ENCODE results near the gene TRPT1. TPM values are rescaled to one million over a fixed set of nuclear protein-coding genes. Genes with fewer than 3 reads are reported as not detected.

The TRPT1 gene
- total RNA-seq, 1 experiment from 2014 or later: 58.8 TPM

GRCh38 chr11:64178951-64179639, 46.9 kb downstream of the TRPT1 start:
- POLR2A ChIA-PET: no interaction called here
- TF ChIP-seq ZNF423 (CRISPR knock-in tag; IDR thresholded peaks at IDR 0.05) (no peak), ETV6 (CRISPR knock-in tag; IDR thresholded peaks at IDR 0.05) (no peak), E2F5 (CRISPR knock-in tag; IDR thresholded peaks at IDR 0.05) (no peak), CBFB (CRISPR knock-in tag; IDR thresholded peaks at IDR 0.05; ENCODE audit: low read depth) (no peak), ZBTB43 (CRISPR knock-in tag; IDR thresholded peaks at IDR 0.05) (no peak), MLX (CRISPR knock-in tag; IDR thresholded peaks at IDR 0.05) (no peak), NR1H2 (CRISPR knock-in tag; IDR thresholded peaks at IDR 0.05) (no peak), ATF3 (CRISPR knock-in tag; conservative IDR thresholded peaks at IDR 0.05) (no peak), SMAD4 (CRISPR knock-in tag; IDR thresholded peaks at IDR 0.05) (no peak), TP53 (CRISPR knock-in tag; IDR thresholded peaks at IDR 0.05) (no peak), PRRX2 (CRISPR knock-in tag; IDR thresholded peaks at IDR 0.05) (no peak), USF1 (CRISPR knock-in tag; IDR thresholded peaks at IDR 0.05) (no peak), E2F4 (CRISPR knock-in tag; IDR thresholded peaks at IDR 0.05; ENCODE audit: borderline replicate concordance, low read depth) (no peak), PREB (CRISPR knock-in tag; IDR thresholded peaks at IDR 0.05; ENCODE audit: borderline replicate concordance) (no peak), NFE2L1 (CRISPR knock-in tag; IDR thresholded peaks at IDR 0.05) (no peak)
- Mint-ChIP-seq H3K36me3 (peaks cover 24% of the 10 kb centered on the region), H3K4me1 (peaks cover 31% of the 10 kb centered on the region), H3K27me3 (ENCODE audit: low read depth) (peaks cover 3% of the 10 kb centered on the region), H3K4me3 (no peak overlapping the region), H3K9me3 (peaks cover 3% of the 10 kb centered on the region), H3K27ac (no peak overlapping the region)
- DNase-seq (ENCODE audit: low spot score): no peak
- CTCF ChIA-PET: interaction anchor here (1.0 kb wide), 1 partner anchor 30 kb away, joined by 3 read pairs; no protein-coding TSS in a partner anchor
- ATAC-seq: no peak

- ChIA-PET POLR2A (no interaction called here), CTCF (no interaction called here)
- Mint-ChIP-seq H3K27me3 (ENCODE audit: low read depth) (peaks cover 9% of the 10 kb centered on the region), H3K9me3 (peaks cover 10% of the 10 kb centered on the region), H3K4me1 (peaks cover 22% of the 10 kb centered on the region), H3K4me3 (no peak overlapping the region), H3K36me3 (peaks cover 32% of the 10 kb centered on the region), H3K27ac (no peak overlapping the region)
- TF ChIP-seq PRDM15 (CRISPR knock-in tag; IDR thresholded peaks at IDR 0.05) (no peak), RORB (CRISPR knock-in tag; IDR thresholded peaks at IDR 0.05) (no peak), ETV6 (CRISPR knock-in tag; IDR thresholded peaks at IDR 0.05) (no peak), USF2 (CRISPR knock-in tag; IDR thresholded peaks at IDR 0.05) (no peak), ATF3 (CRISPR knock-in tag; conservative IDR thresholded peaks at IDR 0.05) (no peak), FOXK1 (CRISPR knock-in tag; IDR thresholded peaks at IDR 0.05) (no peak), ATF6 (CRISPR knock-in tag; IDR thresholded peaks at IDR 0.05) (no peak)
- DNase-seq (ENCODE audit: low spot score) (no peak), ATAC-seq (no peak)
These were observed 47.8 kb downstream of the TRPT1 start for GRCh38 chr11:64178203-64178602.
